ENCODE measurements around the gene AGMO. TPM values are rescaled to one million over a fixed set of nuclear protein-coding genes. Genes with fewer than 3 reads are reported as not detected.
"Not testable (repeated sequence)": the region's sequence is repeated elsewhere in the genome, so short reads cannot be mapped to it uniquely, and the experiment has no call there.

Gene AGMO
- total RNA-seq, 2 experiments from 2014 or later, result not detected

GRCh38 chr7:15556339-15557105 is 5.3 kb downstream of the AGMO start:
- Mint-ChIP-seq H3K4me3 (no peak overlapping the region), H3K4me1 (ENCODE audit: low read depth) (no peaks in the 10 kb centered on the region), H3K36me3 (no peaks in the 10 kb centered on the region), H3K9me3 (no peaks in the 10 kb centered on the region), H3K27ac (no peak overlapping the region), H3K27me3 (no peaks in the 10 kb centered on the region)
- intact Hi-C loops (cut with micrococcal nuclease), result no loop called here
- CTCF ChIA-PET, result no interaction called here
- no peak for DNase-seq
- POLR2A ChIA-PET, result no interaction called here

DNA sequence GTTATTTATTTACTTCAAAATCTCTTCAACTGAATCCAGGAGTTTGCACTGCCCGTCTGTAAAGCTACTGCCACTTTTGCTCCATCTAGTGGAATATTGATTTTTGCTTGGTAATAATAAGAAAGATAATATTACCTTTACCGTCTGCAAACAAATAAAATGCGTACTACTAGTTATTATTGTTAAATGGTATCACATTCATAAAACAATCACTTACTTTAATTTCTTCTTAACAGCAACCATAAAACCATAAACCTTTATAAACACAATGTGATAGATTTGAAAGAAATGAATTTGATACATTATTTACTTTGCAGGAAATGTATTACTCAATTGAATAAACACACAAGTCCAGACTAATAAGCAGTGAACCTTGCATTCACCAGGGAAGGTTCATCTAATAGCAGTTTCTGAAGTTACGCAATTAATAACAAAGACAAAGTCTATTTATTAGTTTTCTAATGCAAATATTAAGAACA is 6.4 kb downstream of the AGMO start:
- POLR2A ChIA-PET, result no interaction called here
- no peak overlapping the region for H3K27ac Mint-ChIP-seq
- DNase-seq, result no peak
- H3K27me3 Mint-ChIP-seq, result no peaks in the 10 kb centered on the region
- no peaks in the 10 kb centered on the region for H3K9me3 Mint-ChIP-seq
- intact Hi-C loops (cut with micrococcal nuclease), result no loop called here
- H3K36me3 Mint-ChIP-seq, result no peaks in the 10 kb centered on the region
- H3K4me3 Mint-ChIP-seq, result no peak overlapping the region
- H3K4me1 Mint-ChIP-seq (ENCODE audit: low read depth), result no peaks in the 10 kb centered on the region
- CTCF ChIA-PET, result no interaction called here

DNA sequence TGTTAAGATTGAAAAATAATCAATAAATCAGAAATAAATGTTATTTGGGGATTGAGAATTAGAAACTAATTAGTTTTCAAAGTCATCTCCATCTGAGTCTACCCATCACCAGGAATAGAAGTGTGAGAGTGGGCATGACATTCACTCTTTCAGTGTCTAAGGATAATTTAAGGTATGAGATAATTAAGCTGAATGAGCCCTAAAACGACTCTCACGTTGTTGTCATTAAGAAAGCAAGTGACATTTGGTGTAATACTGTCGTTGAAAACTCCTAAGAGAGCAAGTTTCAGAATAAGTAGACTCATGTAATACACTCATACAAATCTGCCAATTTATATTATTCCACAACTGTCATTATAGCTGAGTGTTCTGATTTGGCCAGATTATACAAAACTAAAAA is 7.1 kb downstream of the AGMO start:
- no peaks in the 10 kb centered on the region for H3K36me3 Mint-ChIP-seq
- H3K4me3 Mint-ChIP-seq, result no peak overlapping the region
- H3K9me3 Mint-ChIP-seq, result no peaks in the 10 kb centered on the region
- no peaks in the 10 kb centered on the region for H3K27me3 Mint-ChIP-seq
- H3K27ac Mint-ChIP-seq, result no peak overlapping the region
- H3K4me1 Mint-ChIP-seq (ENCODE audit: low read depth), result no peaks in the 10 kb centered on the region
- CTCF ChIA-PET, result no interaction called here
- POLR2A ChIA-PET, result no interaction called here
- no peak for DNase-seq
- intact Hi-C loops (cut with micrococcal nuclease), result no loop called here

DNA sequence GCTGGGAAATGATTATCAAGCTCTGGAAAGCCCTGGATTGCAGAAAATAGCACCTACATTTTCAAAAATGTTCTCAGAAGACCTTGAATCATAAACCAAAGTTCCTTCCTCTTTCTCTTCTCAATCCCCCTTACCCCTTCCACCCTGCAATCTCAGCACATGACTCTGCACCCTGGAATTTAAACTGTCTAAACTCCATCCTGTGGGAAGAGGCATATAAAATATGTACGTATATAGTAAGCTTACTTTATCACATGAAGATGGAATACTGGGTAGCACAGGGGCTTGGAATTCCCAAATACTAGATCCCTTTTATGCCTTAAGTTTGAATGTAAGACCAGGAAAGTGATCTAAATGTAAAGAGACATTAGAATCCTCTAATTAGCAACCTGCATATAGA is 7.7 kb downstream of the AGMO start:
- no peaks in the 10 kb centered on the region for H3K36me3 Mint-ChIP-seq
- no peaks in the 10 kb centered on the region for H3K9me3 Mint-ChIP-seq
- ChIA-PET CTCF (interaction anchor here (0.8 kb wide), 2 partner anchors 8 to 83 kb away, joined by 3 to 4 read pairs; no protein-coding TSS in a partner anchor), POLR2A (no interaction called here)
- no peaks in the 10 kb centered on the region for H3K4me1 Mint-ChIP-seq (ENCODE audit: low read depth)
- intact Hi-C loops (cut with micrococcal nuclease), result no loop called here
- no peak overlapping the region for H3K4me3 Mint-ChIP-seq
- no peak overlapping the region for H3K27ac Mint-ChIP-seq
- DNase-seq, result no peak
- H3K27me3 Mint-ChIP-seq, result no peaks in the 10 kb centered on the region

DNA sequence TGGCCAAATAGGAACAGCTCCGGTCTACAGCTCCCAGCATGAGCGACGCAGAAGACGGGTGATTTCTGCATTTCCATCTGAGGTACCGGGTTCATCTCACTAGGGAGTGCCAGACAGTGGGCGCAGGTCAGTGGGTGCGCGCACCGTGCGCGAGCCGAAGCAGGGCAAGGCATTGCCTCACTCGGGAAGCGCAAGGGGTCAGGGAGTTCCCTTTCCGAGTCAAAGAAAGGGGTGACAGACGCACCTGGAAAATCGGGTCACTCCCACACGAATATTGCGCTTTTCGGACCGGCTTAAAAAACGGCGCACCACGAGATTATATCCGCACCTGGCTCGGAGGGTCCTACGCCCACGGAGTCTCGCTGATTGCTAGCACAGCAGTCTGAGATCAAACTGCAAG is 14.5 kb downstream of the AGMO start:
- H3K36me3 Mint-ChIP-seq; H3K9me3 Mint-ChIP-seq; H3K27me3 Mint-ChIP-seq; DNase-seq; H3K4me1 Mint-ChIP-seq (ENCODE audit: low read depth); H3K27ac Mint-ChIP-seq; intact Hi-C loops (cut with micrococcal nuclease); H3K4me3 Mint-ChIP-seq; CTCF ChIA-PET; POLR2A ChIA-PET: not testable (repeated sequence)

- ChIA-PET POLR2A (no interaction called here), CTCF (no interaction called here)
- H3K36me3 Mint-ChIP-seq, result no peaks in the 10 kb centered on the region
- H3K27me3 Mint-ChIP-seq, result no peaks in the 10 kb centered on the region
- H3K4me1 Mint-ChIP-seq (ENCODE audit: low read depth), result no peaks in the 10 kb centered on the region
- DNase-seq, result no peak
- no peak overlapping the region for H3K27ac Mint-ChIP-seq
- H3K4me3 Mint-ChIP-seq, result no peak overlapping the region
- intact Hi-C loops (cut with micrococcal nuclease), result no loop called here
- H3K9me3 Mint-ChIP-seq, result peaks cover 8% of the 10 kb centered on the region
Observed at GRCh38 chr7:15546272-15546792, 15.5 kb downstream of the AGMO start.

GRCh38 chr7:15544050-15544449 is 17.8 kb downstream of the AGMO start:
- Mint-ChIP-seq H3K27ac (no peak overlapping the region), H3K27me3 (no peaks in the 10 kb centered on the region), H3K4me1 (ENCODE audit: low read depth) (no peaks in the 10 kb centered on the region), H3K36me3 (no peaks in the 10 kb centered on the region), H3K9me3 (peaks cover 15% of the 10 kb centered on the region), H3K4me3 (no peak overlapping the region)
- CTCF ChIA-PET, result no interaction called here
- POLR2A ChIA-PET, result no interaction called here
- intact Hi-C loops (cut with micrococcal nuclease), result no loop called here
- DNase-seq, result no peak

GRCh38 chr7:15543256-15543655 is 18.6 kb downstream of the AGMO start:
- ChIA-PET POLR2A (no interaction called here), CTCF (no interaction called here)
- intact Hi-C loops (cut with micrococcal nuclease), result no loop called here
- H3K36me3 Mint-ChIP-seq, result no peaks in the 10 kb centered on the region
- no peak overlapping the region for H3K4me3 Mint-ChIP-seq
- DNase-seq, result no peak
- no peaks in the 10 kb centered on the region for H3K4me1 Mint-ChIP-seq (ENCODE audit: low read depth)
- H3K9me3 Mint-ChIP-seq, result peaks cover 15% of the 10 kb centered on the region
- H3K27ac Mint-ChIP-seq, result no peak overlapping the region
- H3K27me3 Mint-ChIP-seq, result no peaks in the 10 kb centered on the region

GRCh38 chr7:15527648-15528047 is 34.2 kb downstream of the AGMO start:
- Mint-ChIP-seq H3K27me3 (no peaks in the 10 kb centered on the region), H3K9me3 (peaks cover 12% of the 10 kb centered on the region), H3K27ac (no peak overlapping the region), H3K4me3 (no peak overlapping the region), H3K4me1 (ENCODE audit: low read depth) (no peaks in the 10 kb centered on the region), H3K36me3 (no peaks in the 10 kb centered on the region)
- ChIA-PET POLR2A (no interaction called here), CTCF (no interaction called here)
- intact Hi-C loops (cut with micrococcal nuclease), result no loop called here
- DNase-seq, result no peak

- intact Hi-C loops (cut with micrococcal nuclease), result no loop called here
- H3K4me1 Mint-ChIP-seq (ENCODE audit: low read depth), result no peaks in the 10 kb centered on the region
- H3K27me3 Mint-ChIP-seq, result no peaks in the 10 kb centered on the region
- CTCF ChIA-PET, result no interaction called here
- no peak for DNase-seq
- no peak overlapping the region for H3K4me3 Mint-ChIP-seq
- H3K27ac Mint-ChIP-seq, result no peak overlapping the region
- H3K36me3 Mint-ChIP-seq, result no peaks in the 10 kb centered on the region
- peaks cover 20% of the 10 kb centered on the region for H3K9me3 Mint-ChIP-seq
- POLR2A ChIA-PET, result no interaction called here
Observed at GRCh38 chr7:15525652-15526263, 36.1 kb downstream of the AGMO start.

DNA sequence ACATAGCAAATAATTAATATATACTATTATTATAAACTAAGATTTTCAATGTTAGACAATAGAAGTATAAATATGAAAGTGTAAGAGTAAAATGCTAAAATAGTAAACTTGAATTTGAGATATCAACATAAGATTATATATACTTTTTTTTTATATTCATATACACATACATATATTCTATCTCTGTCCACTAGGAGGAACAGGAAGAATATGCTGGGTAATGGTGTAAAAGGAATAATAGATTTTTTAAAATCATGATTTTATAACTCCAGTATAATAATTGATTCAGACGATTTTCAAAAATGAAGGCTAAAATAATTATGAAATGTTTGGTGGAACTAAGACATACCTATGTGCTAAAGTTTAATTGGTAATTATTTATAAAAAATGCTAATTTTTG is 37.7 kb downstream of the AGMO start:
- Mint-ChIP-seq H3K4me1 (ENCODE audit: low read depth) (no peaks in the 10 kb centered on the region), H3K27ac (no peak overlapping the region), H3K36me3 (no peaks in the 10 kb centered on the region), H3K9me3 (peaks cover 29% of the 10 kb centered on the region), H3K27me3 (no peaks in the 10 kb centered on the region), H3K4me3 (no peak overlapping the region)
- intact Hi-C loops (cut with micrococcal nuclease), result no loop called here
- ChIA-PET POLR2A (no interaction called here), CTCF (no interaction called here)
- DNase-seq, result no peak

DNA sequence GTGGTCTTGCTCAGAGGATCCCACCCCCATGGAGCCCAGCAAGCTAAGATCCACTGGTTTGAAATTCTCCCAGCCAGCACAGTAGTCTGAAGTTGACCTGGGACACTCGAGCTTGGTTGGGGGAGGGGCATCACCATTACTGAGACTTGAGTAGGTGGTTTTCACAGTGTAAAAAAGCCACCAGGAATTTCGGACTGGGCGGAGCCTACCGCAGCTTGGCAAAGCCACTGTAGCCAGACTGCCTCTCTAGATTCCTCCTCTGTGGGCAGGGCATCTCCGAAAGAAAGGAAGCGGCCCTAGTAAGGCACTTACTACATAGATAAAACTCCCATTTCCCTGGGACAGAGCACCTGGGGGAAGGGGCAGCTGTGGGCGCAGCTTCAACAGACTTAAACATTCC is 44.0 kb downstream of the AGMO start:
- H3K27ac Mint-ChIP-seq; H3K27me3 Mint-ChIP-seq; CTCF ChIA-PET; H3K4me1 Mint-ChIP-seq (ENCODE audit: low read depth); H3K36me3 Mint-ChIP-seq; DNase-seq; H3K4me3 Mint-ChIP-seq; POLR2A ChIA-PET; intact Hi-C loops (cut with micrococcal nuclease): not testable (repeated sequence)
- H3K9me3 Mint-ChIP-seq, result peaks cover 24% of the 10 kb centered on the region

DNA sequence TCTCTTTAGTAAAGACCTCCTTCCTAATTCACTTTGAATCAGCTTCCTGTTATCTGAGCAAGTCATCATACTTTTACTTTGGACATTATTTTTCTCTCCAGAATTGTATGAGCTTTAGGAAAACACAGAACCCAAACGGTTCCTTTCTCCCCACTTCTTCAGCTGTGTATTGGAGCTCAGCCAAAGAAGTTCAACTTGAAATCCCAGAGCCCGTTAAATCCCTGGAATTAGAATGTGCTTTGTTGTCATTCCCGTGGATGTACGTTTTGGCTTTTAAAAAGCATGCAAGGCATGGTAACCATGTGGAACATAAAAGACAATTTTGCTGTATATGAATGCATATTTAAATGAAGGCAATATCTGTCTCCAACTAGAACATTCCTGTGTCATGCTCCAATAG is 46.6 kb downstream of the AGMO start:
- no peaks in the 10 kb centered on the region for H3K36me3 Mint-ChIP-seq
- DNase-seq, result no peak
- CTCF ChIA-PET, result no interaction called here
- POLR2A ChIA-PET, result no interaction called here
- H3K4me3 Mint-ChIP-seq, result no peak overlapping the region
- intact Hi-C loops (cut with micrococcal nuclease), result no loop called here
- H3K4me1 Mint-ChIP-seq (ENCODE audit: low read depth), result no peaks in the 10 kb centered on the region
- peaks cover 12% of the 10 kb centered on the region for H3K9me3 Mint-ChIP-seq
- H3K27me3 Mint-ChIP-seq, result no peaks in the 10 kb centered on the region
- no peak overlapping the region for H3K27ac Mint-ChIP-seq

Data from activated CD4-positive, alpha-beta memory T cell treated with anti-CD3 and anti-CD28 coated beads for 36 hours (primary cell).